Liver (tissue), 9 donors: ENCODE measurements around the gene IL1RAPL1. TPM values are rescaled to one million over a fixed set of nuclear protein-coding genes. Genes with fewer than 3 reads are reported as not detected.

Experiments
- DNase-seq: peaks from one replicate; pipeline ENCODE4 v3.0.0-alpha.2; 2017; ENCODE audit warnings: low spot score
- H3K27ac ChIP-seq, 2 donors: one replicate each; pipeline ENCODE4 v1.7.0; 2013; ENCODE audit warnings: inconsistent platforms in 2 of 2, low read length in 2 of 2, control low read depth in 1 of 2, low read depth in 1 of 2, mild to moderate bottlenecking in 1 of 2
- H3K27me3 ChIP-seq, 4 donors: one replicate each; pipeline versions ENCODE4 v1.6.1 to v1.7.0; 2013; ENCODE audit warnings: low read length in 3 of 4, inconsistent platforms in 1 of 4, mild to moderate bottlenecking in 1 of 4, moderate library complexity in 1 of 4; ENCODE audit not compliant: control insufficient read depth in 4 of 4, insufficient read depth in 4 of 4
- H3K36me3 ChIP-seq, 4 donors: one replicate each; pipeline versions ENCODE4 v1.6.1 to v1.7.0; 2013; ENCODE audit warnings: low read length in 3 of 4, mild to moderate bottlenecking in 3 of 4, low read depth in 1 of 4, moderate library complexity in 1 of 4; ENCODE audit not compliant: control insufficient read depth in 4 of 4, insufficient read depth in 3 of 4
- H3K4me1 ChIP-seq, 4 donors: one replicate each; pipeline versions ENCODE4 v1.6.1 to v1.7.0; 2013; ENCODE audit warnings: low read length in 3 of 4, mild to moderate bottlenecking in 3 of 4, moderate library complexity in 1 of 4; ENCODE audit not compliant: control insufficient read depth in 4 of 4, insufficient read depth in 4 of 4
- H3K4me3 ChIP-seq, 3 donors: one replicate each; pipeline versions ENCODE4 v1.6.1 to v1.7.0; 2013; ENCODE audit warnings: low read length in 3 of 3, control low read depth in 1 of 3, low read depth in 1 of 3, mild to moderate bottlenecking in 1 of 3
- H3K9ac ChIP-seq, 2 donors: one replicate each; pipeline ENCODE4 v1.7.0; 2013; ENCODE audit warnings: low read length in 2 of 2, mild to moderate bottlenecking in 2 of 2, moderate library complexity in 2 of 2, control low read depth in 1 of 2, low read depth in 1 of 2
- H3K9me3 ChIP-seq, 4 donors: one replicate each; pipeline versions ENCODE4 v1.6.1 to v1.7.0; 2013; ENCODE audit warnings: low read length in 3 of 4; ENCODE audit not compliant: control insufficient read depth in 4 of 4
- EGR1 ChIP-seq, 2 donors: IDR thresholded peaks; 2 replicates each; pipeline ENCODE4 v1.6.1; 2016 to 2018; ENCODE audit warnings: antibody characterized with exemption in 2 of 2, low read depth in 2 of 2
- FOXA2 ChIP-seq: IDR thresholded peaks from 2 replicates; pipeline ENCODE4 v1.6.1; 2016; ENCODE audit warnings: antibody characterized with exemption
- GABPA ChIP-seq, 2 donors: IDR thresholded peaks in 1 of 2; conservative IDR thresholded peaks in 1 of 2; 2 replicates each; pipeline ENCODE4 v1.6.1; 2016; ENCODE audit warnings: antibody characterized with exemption in 2 of 2, mild to moderate bottlenecking in 1 of 2, moderate library complexity in 1 of 2
- HNF4A ChIP-seq, 2 donors: conservative IDR thresholded peaks; 2 replicates each; pipeline ENCODE4 v1.6.1; 2016; ENCODE audit warnings: antibody characterized with exemption in 2 of 2, mild to moderate bottlenecking in 2 of 2
- HNF4G ChIP-seq: IDR thresholded peaks from 2 replicates; pipeline ENCODE4 v1.6.1; 2016; ENCODE audit warnings: antibody characterized with exemption
- JUND ChIP-seq, 2 donors: IDR thresholded peaks; 2 replicates each; pipeline ENCODE4 v1.6.1; 2016; ENCODE audit warnings: antibody characterized with exemption in 2 of 2
- MAX ChIP-seq: IDR thresholded peaks from 2 replicates; pipeline ENCODE4 v1.6.1; 2016; ENCODE audit warnings: antibody characterized with exemption
- NR2F2 ChIP-seq: IDR thresholded peaks from 2 replicates; pipeline ENCODE4 v1.6.1; 2016; ENCODE audit warnings: antibody characterized with exemption
- RXRA ChIP-seq, 2 donors: IDR thresholded peaks; 2 replicates each; pipeline ENCODE4 v1.6.1; 2017 to 2018; ENCODE audit warnings: antibody characterized with exemption in 2 of 2, mild to moderate bottlenecking in 1 of 2
- SP1 ChIP-seq: IDR thresholded peaks from 2 replicates; pipeline ENCODE4 v1.6.1; 2018; ENCODE audit warnings: antibody characterized with exemption, mild to moderate bottlenecking
- TAF1 ChIP-seq: conservative IDR thresholded peaks from 2 replicates; pipeline ENCODE4 v1.6.1; 2016; ENCODE audit warnings: antibody characterized with exemption, mild to moderate bottlenecking
- YY1 ChIP-seq: IDR thresholded peaks from 2 replicates; pipeline ENCODE4 v1.6.1; 2016; ENCODE audit warnings: antibody characterized with exemption, mild to moderate bottlenecking
- ZBTB33 ChIP-seq: IDR thresholded peaks from 2 replicates; pipeline ENCODE4 v1.6.1; 2016; ENCODE audit warnings: antibody characterized with exemption
- WGBS: extraction: QIAGEN DNeasy Blood & Tissue Kit; methylation state at CpG from one replicate; pipeline ENCODE4 v1.1.7; 2013; 5-methylcytosine and 5-hydroxymethylcytosine counted together
- polyA plus RNA-seq, 2 donors: library from polyadenylated mRNA; stranded (reverse) in 1 of 2; unstranded in 1 of 2; fragments of 200-250 nt in 1 of 2; fragments of >200 nt in 1 of 2; fragmentation: Nextera tagmentation in 1 of 2; extraction: Ambion mirVana in 1 of 2; gene quantifications; one replicate each; pipeline versions ENCODE4 v1.2.1 to v1.2.3, GENCODE V29; 2013 to 2015
- total RNA-seq, 2 donors: library from RNA; depleted of rRNA; stranded (reverse); fragments of >200 nt; gene quantifications; one replicate each; pipeline ENCODE4 v1.2.3, GENCODE V29; 2014
- TF ChIP-seq, protein P1 (sequence below): IDR thresholded peaks from 2 replicates; pipeline ENCODE4 v1.6.1; 2016; ENCODE audit warnings: antibody characterized with exemption, mild to moderate bottlenecking
- TF ChIP-seq, protein P2 (sequence below): IDR thresholded peaks from 2 replicates; pipeline ENCODE4 v1.6.1; 2016; ENCODE audit warnings: antibody characterized with exemption
- donor health status: healthy.
- donor health status: healthy.
- donor health status: healthy.
- donor health status: healthy.
- donor health status: healthy.

Gene IL1RAPL1
- total and polyA plus RNA-seq, 4 donors, result 0.08 to 0.33 TPM; not detected in 2

DNA sequence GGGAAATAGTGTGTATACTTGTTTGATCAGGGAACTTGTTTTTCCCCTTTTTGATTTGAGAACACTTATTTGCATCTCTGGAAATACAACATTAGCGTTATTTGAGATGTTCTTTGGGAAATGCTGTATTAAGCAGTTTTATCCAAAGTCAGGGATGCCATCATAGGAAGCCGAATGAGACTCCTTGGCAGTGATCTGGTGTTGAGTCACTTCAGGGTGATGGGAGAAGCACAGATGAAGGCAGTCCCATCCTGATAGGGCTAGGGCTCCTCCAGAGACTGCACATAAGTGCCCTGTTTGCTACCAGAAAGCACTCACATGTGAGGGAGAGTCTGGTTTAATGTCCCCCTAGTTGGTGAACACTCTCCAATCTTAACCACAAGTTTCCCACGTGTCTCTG lies 62.3 kb downstream of the IL1RAPL1 start:
- no peak for DNase-seq
- H3K9ac ChIP-seq, result no peak overlapping the region
- H3K27ac ChIP-seq, result no peak overlapping the region
- H3K4me1 ChIP-seq, result no peaks in the 10 kb centered on the region
- H3K36me3 ChIP-seq, result no peaks in the 10 kb centered on the region
- H3K27me3 ChIP-seq, result no peaks in the 10 kb centered on the region
- TF ChIP-seq SP1 (no peak), FOXA2 (no peak), GABPA (IDR thresholded peaks at IDR 0.05 in 1 of 2, conservative IDR thresholded peaks at IDR 0.05 in 1 of 2) (no peak), MAX (no peak), TAF1 (no peak), EGR1 (IDR thresholded peaks at IDR 0.05; ENCODE audit: low read depth in 2 of 2) (no peak), ZBTB33 (no peak), HNF4G (no peak), RXRA (IDR thresholded peaks at IDR 0.05) (no peak), NR2F2 (no peak), JUND (IDR thresholded peaks at IDR 0.05) (no peak)
- TF ChIP-seq, protein P1, sequence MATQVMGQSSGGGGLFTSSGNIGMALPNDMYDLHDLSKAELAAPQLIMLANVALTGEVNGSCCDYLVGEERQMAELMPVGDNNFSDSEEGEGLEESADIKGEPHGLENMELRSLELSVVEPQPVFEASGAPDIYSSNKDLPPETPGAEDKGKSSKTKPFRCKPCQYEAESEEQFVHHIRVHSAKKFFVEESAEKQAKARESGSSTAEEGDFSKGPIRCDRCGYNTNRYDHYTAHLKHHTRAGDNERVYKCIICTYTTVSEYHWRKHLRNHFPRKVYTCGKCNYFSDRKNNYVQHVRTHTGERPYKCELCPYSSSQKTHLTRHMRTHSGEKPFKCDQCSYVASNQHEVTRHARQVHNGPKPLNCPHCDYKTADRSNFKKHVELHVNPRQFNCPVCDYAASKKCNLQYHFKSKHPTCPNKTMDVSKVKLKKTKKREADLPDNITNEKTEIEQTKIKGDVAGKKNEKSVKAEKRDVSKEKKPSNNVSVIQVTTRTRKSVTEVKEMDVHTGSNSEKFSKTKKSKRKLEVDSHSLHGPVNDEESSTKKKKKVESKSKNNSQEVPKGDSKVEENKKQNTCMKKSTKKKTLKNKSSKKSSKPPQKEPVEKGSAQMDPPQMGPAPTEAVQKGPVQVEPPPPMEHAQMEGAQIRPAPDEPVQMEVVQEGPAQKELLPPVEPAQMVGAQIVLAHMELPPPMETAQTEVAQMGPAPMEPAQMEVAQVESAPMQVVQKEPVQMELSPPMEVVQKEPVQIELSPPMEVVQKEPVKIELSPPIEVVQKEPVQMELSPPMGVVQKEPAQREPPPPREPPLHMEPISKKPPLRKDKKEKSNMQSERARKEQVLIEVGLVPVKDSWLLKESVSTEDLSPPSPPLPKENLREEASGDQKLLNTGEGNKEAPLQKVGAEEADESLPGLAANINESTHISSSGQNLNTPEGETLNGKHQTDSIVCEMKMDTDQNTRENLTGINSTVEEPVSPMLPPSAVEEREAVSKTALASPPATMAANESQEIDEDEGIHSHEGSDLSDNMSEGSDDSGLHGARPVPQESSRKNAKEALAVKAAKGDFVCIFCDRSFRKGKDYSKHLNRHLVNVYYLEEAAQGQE, result no peak
- TF ChIP-seq, protein P2, sequence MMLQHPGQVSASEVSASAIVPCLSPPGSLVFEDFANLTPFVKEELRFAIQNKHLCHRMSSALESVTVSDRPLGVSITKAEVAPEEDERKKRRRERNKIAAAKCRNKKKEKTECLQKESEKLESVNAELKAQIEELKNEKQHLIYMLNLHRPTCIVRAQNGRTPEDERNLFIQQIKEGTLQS, result no peak
- no peak overlapping the region for H3K4me3 ChIP-seq
- WGBS, result 84% methylated on average over 3 of the region's 3 CpGs
- H3K9me3 ChIP-seq, result no peaks in the 10 kb centered on the region

DNA sequence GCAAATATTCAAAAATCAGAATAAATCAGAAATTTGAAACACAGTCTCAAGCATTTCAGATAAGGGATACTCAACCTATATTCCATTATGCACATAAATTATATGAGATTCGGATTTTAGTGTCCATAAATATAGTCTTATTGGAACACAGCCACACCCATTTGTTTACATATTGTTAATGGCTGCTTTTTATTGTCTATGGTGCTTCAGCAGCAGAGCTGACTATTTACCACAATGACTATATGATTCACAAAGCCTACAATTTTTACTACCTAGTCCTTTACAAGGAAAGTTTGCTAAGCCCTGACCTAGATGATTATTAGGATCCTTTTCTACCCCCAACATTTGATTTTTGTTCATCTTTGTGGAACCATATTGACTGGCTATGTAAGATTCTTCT lies 63.9 kb downstream of the IL1RAPL1 start:
- WGBS, result 69% methylated on average over 1 of the region's 1 CpG
- DNase-seq, result no peak
- no peak overlapping the region for H3K27ac ChIP-seq
- H3K9ac ChIP-seq, result no peak overlapping the region
- H3K27me3 ChIP-seq, result no peaks in the 10 kb centered on the region
- peaks cover 0 to under 1% (median 0%) of the 10 kb centered on the region in 4 donors for H3K9me3 ChIP-seq
- H3K4me3 ChIP-seq, result no peak overlapping the region
- H3K36me3 ChIP-seq, result no peaks in the 10 kb centered on the region
- no peak for TF ChIP-seq HNF4G
- no peak for TF ChIP-seq NR2F2
- no peak for TF ChIP-seq MAX
- no peak for TF ChIP-seq YY1
- no peak for TF ChIP-seq SP1
- TF ChIP-seq GABPA (IDR thresholded peaks at IDR 0.05 in 1 of 2, conservative IDR thresholded peaks at IDR 0.05 in 1 of 2), result no peak
- TF ChIP-seq, protein P2, result no peak
- no peak for TF ChIP-seq HNF4A (conservative IDR thresholded peaks at IDR 0.05)
- TF ChIP-seq RXRA (IDR thresholded peaks at IDR 0.05), result no peak
- no peak for TF ChIP-seq EGR1 (IDR thresholded peaks at IDR 0.05; ENCODE audit: low read depth in 2 of 2)
- no peaks in the 10 kb centered on the region for H3K4me1 ChIP-seq
